NCI-H510A treated with DMSO at 0.1 percent for 48 hours (cell line): ENCODE results near the gene KCNE2.
"Not testable (repeated sequence)": the region's sequence is repeated elsewhere in the genome, so short reads cannot be mapped to it uniquely, and the experiment has no call there.

ENCODE experiments used
- DNase-seq: peaks from one replicate; lab custom pipeline; 2025; lab: John Stamatoyannopoulos, UW

Gene KCNE2

DNA sequence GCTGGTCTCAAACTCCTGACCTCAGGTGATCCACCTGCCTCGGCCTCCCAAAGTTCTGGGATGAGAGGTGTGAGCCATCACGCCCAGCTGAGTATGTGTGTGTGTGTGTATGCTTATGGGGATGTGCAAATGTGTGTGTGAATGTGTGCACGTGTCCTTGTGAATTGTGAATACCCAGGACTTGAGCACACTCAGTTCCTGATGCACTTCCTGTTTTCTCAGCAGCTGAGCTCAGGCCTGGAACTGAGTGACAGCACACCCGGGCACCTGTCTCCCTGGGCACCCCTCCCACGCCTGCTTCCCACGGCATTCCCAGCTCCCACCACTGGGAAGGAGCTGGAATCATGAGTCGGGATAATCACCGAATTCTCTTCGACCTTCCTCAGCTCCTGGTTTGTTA is 43.5 kb downstream of the KCNE2 start:
- not testable (repeated sequence) for DNase-seq

DNA sequence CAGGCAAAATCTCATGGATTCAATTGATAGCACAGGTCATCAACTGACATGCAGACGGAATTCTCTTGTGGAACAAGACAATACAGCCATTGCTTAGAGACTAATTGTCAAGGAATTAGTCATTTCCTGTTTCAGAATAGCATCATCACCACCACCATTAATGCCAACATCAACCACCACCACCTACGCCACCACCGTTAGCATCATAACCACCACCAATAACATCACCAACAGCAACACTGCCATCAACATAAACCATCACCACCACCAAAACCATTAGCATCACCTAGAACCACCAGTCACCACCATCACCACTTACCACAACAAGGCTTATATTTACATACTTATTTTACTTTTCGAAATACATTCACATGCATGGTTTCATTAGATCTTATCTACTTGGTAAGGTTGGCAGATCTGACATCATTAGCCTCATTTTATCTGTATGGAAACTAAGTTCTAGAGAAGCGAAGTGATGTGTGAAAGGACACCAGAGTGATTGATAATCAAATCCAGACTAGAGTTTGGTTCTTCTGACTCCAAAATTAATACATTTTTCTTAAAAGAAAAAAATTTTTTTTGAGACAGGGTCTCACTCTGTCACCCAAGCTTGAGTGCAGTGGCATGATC is 53.8 kb downstream of the KCNE2 start:
- not testable (repeated sequence) for DNase-seq
